Lung (tissue), 12 donors: ENCODE measurements around the gene RBFOX2. TPM values are rescaled to one million over a fixed set of nuclear protein-coding genes. Genes with fewer than 3 reads are reported as not detected.
A peak's percentile ranks its signal among the peaks of the same experiment; 100 is the strongest.

Experiments
- ATAC-seq: fragments of 200-7000 bp; cut with Tn5 transposase; one replicate; pipeline ENCODE4 v1.9.1; 2020; ENCODE audit warnings: moderate number of reproducible peaks; ENCODE audit not compliant: insufficient read depth, low FRiP score
- DNase-seq, 3 donors: peaks; one replicate each; pipeline ENCODE4 v3.0.0-alpha.2; 2013 to 2017
- H3K27ac ChIP-seq, 2 donors: one replicate each; pipeline ENCODE4 v1.5.1; 2013; ENCODE audit warnings: mild to moderate bottlenecking in 2 of 2, moderate library complexity in 2 of 2, control low read depth in 1 of 2, inconsistent platforms in 1 of 2, low read depth in 1 of 2, low read length in 1 of 2
- H3K27me3 ChIP-seq, 3 donors: one replicate each; pipeline ENCODE4 v1.5.1; 2013; ENCODE audit warnings: low read length in 2 of 3; ENCODE audit not compliant: control insufficient read depth in 3 of 3, insufficient read depth in 3 of 3
- H3K36me3 ChIP-seq, 4 donors: one replicate each; pipeline ENCODE4 v1.5.1; 2013; ENCODE audit warnings: low read length in 4 of 4, mild to moderate bottlenecking in 1 of 4, moderate library complexity in 1 of 4; ENCODE audit not compliant: control insufficient read depth in 4 of 4, insufficient read depth in 4 of 4
- H3K4me1 ChIP-seq, 5 donors: one replicate each; pipeline ENCODE4 v1.5.1; 2013; ENCODE audit warnings: low read length in 5 of 5, mild to moderate bottlenecking in 2 of 5, moderate library complexity in 1 of 5; ENCODE audit not compliant: control insufficient read depth in 5 of 5, insufficient read depth in 5 of 5
- H3K4me3 ChIP-seq: one replicate; pipeline ENCODE4 v1.5.1; 2013; ENCODE audit warnings: mild to moderate bottlenecking, control low read depth, moderate library complexity
- H3K9ac ChIP-seq, 2 donors: one replicate each; pipeline ENCODE4 v1.5.1; 2013; ENCODE audit warnings: low read length in 2 of 2, control low read depth in 1 of 2; ENCODE audit not compliant: insufficient read depth in 1 of 2
- H3K9me3 ChIP-seq, 4 donors: one replicate each; pipeline ENCODE4 v1.5.1; 2013; ENCODE audit warnings: low read length in 3 of 4, mild to moderate bottlenecking in 1 of 4, moderate library complexity in 1 of 4; ENCODE audit not compliant: control insufficient read depth in 4 of 4, insufficient read depth in 3 of 4
- CTCF ChIP-seq: IDR thresholded peaks from 2 replicates; pipeline ENCODE4 v1.5.1; 2012; ENCODE audit warnings: mild to moderate bottlenecking; ENCODE audit errors: control extremely low read depth, extremely low read depth
- WGBS, 2 donors: extraction: QIAGEN DNeasy Blood & Tissue Kit; methylation state at CpG; one replicate each; pipeline ENCODE4 v1.1.7; 2013; 5-methylcytosine and 5-hydroxymethylcytosine counted together
- polyA plus RNA-seq, 2 donors: library from polyadenylated mRNA; stranded (reverse); fragments of 200-250 nt; gene quantifications; one replicate each; pipeline ENCODE4 v1.2.1, GENCODE V29; 2013
- total RNA-seq, 2 donors: library from RNA; depleted of rRNA in 1 of 2; stranded (reverse); fragments of >200 nt in 1 of 2; gene quantifications; one replicate each; pipeline ENCODE4 v1.2.1, GENCODE V29; 2014 to 2021
- donor health status: control.
- donor health status: control.
- donor health status: Bipolar disorder and iron deficiency.
- donor health status: healthy.
- donor health status: DM: yes; HTN: yes; CAD: no.

Gene RBFOX2
- total and polyA plus RNA-seq, 4 donors = 16.5 to 195 (median 43.3) TPM

- H3K36me3 ChIP-seq = peaks cover 13 to 33% (median 24%) of the 10 kb centered on the region in 4 donors
- no peak overlapping the region for H3K9ac ChIP-seq
- no peaks in the 10 kb centered on the region for H3K9me3 ChIP-seq
- peaks cover 0 to 29% (median 18%) of the 10 kb centered on the region in 5 donors for H3K4me1 ChIP-seq
- no peaks in the 10 kb centered on the region for H3K27me3 ChIP-seq
- DNase-seq (no peak), ATAC-seq (no peak)
- no peak for TF ChIP-seq CTCF
- 82 to 88% methylated on average over 9 of the region's 9 CpGs for WGBS, 2 donors
- no peak overlapping the region for H3K4me3 ChIP-seq
- H3K27ac ChIP-seq = peak overlapping the region; percentile 71 to 88
These were observed 286.1 kb downstream of the RBFOX2 start for GRCh38 chr22:35742342-35743100.

GRCh38 chr22:35740616-35741015 lies 288.0 kb downstream of the RBFOX2 start:
- peaks cover 10 to 23% (median 19%) of the 10 kb centered on the region in 4 donors for H3K36me3 ChIP-seq
- TF ChIP-seq CTCF = no peak
- DNase-seq = no peak
- H3K4me3 ChIP-seq = no peak overlapping the region
- H3K27ac ChIP-seq = no peak overlapping the region
- H3K9me3 ChIP-seq = no peaks in the 10 kb centered on the region
- H3K4me1 ChIP-seq = peaks cover 0 to 24% (median 18%) of the 10 kb centered on the region in 5 donors
- H3K9ac ChIP-seq = no peak overlapping the region
- 84 to 91% methylated on average over 1 of the region's 1 CpG for WGBS, 2 donors
- no peak for ATAC-seq
- H3K27me3 ChIP-seq = no peaks in the 10 kb centered on the region

- peaks cover 10 to 19% (median 16%) of the 10 kb centered on the region in 4 donors for H3K36me3 ChIP-seq
- no peak overlapping the region for H3K9ac ChIP-seq
- no peak overlapping the region for H3K27ac ChIP-seq
- H3K4me1 ChIP-seq = peaks cover 0 to 22% (median 16%) of the 10 kb centered on the region in 5 donors
- no peaks in the 10 kb centered on the region for H3K9me3 ChIP-seq
- H3K27me3 ChIP-seq = no peaks in the 10 kb centered on the region
- ATAC-seq (no peak), DNase-seq (no peak)
- no peak overlapping the region for H3K4me3 ChIP-seq
- TF ChIP-seq CTCF = no peak
- WGBS, 2 donors = 83 to 90% methylated on average over 3 of the region's 3 CpGs
These were observed 288.7 kb downstream of the RBFOX2 start for GRCh38 chr22:35739931-35740380.
